Measurements from ENCODE around the gene SRA1.

DNA sequence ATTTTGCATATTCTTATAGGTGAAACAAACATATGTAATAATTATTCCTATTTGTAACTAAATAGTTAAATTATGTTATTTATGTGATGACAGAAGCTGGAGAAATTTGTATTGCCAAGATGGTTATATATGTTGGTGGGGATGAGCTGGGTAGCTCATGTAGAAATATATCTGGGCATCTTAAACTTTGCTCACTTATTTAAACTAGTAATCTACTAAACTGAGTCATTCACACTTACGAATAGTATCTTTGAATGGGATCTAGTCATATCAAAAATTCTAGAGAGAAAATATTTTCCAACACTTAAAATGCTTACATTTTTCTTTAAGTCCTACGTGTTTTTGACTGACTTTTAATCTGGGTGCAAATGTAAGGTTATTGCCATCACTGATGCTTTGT lies 54.4 kb downstream of the SRA1 start:
- TF ChIP-seq, protein P1, sequence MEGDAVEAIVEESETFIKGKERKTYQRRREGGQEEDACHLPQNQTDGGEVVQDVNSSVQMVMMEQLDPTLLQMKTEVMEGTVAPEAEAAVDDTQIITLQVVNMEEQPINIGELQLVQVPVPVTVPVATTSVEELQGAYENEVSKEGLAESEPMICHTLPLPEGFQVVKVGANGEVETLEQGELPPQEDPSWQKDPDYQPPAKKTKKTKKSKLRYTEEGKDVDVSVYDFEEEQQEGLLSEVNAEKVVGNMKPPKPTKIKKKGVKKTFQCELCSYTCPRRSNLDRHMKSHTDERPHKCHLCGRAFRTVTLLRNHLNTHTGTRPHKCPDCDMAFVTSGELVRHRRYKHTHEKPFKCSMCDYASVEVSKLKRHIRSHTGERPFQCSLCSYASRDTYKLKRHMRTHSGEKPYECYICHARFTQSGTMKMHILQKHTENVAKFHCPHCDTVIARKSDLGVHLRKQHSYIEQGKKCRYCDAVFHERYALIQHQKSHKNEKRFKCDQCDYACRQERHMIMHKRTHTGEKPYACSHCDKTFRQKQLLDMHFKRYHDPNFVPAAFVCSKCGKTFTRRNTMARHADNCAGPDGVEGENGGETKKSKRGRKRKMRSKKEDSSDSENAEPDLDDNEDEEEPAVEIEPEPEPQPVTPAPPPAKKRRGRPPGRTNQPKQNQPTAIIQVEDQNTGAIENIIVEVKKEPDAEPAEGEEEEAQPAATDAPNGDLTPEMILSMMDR (conservative IDR thresholded peaks at IDR 0.05; ENCODE audit: low read length): no peak
- TF ChIP-seq EZH2phosphoT487 (IDR thresholded peaks at IDR 0.05; ENCODE audit: borderline replicate concordance, low read depth, low read length): no peak
